Caco-2 (cell line): ENCODE data around the gene HLA-F. TPM values are rescaled to one million over a fixed set of nuclear protein-coding genes. Genes with fewer than 3 reads are reported as not detected.

Experiments
- BruUV-seq: library from RNA; stranded (reverse); fragments of 400-500 nt; replicated peaks from 2 replicates; lab custom pipeline; 2021; lab: Mats Ljungman, UMichigan
- CTCF ChIA-PET: fragments of 300-600 bp; sonication (Branson Sonifier 250); formaldehyde crosslinking; loops from one replicate; lab custom pipeline; 2022; ENCODE audit warnings: antibody characterized with exemption; lab: Charles Lee
- POLR2A ChIA-PET: fragments of 300-600 bp; sonication (Branson Sonifier 250); formaldehyde crosslinking; loops from one replicate; lab custom pipeline; 2022; ENCODE audit warnings: antibody characterized with exemption; lab: Charles Lee
- DNase-seq, 2 experiments: peaks; one replicate each; pipeline versions ENCODE4 v3.0.0 to v3.0.0-alpha.2; 2020 to 2022
- H3K27me3 ChIP-seq: replicated peaks from 2 replicates; pipeline ENCODE4 v1.6.0; 2011; ENCODE audit warnings: low read length; ENCODE audit not compliant: control insufficient read depth, insufficient read depth
- H3K36me3 ChIP-seq: 2 replicates; pipeline ENCODE4 v1.5.1; 2011; ENCODE audit warnings: low read length; ENCODE audit not compliant: control insufficient read depth, insufficient read depth
- H3K4me1 ChIP-seq: fragments of 250-450 bp; sonication (Bioruptor Pico); 2 replicates; pipeline ENCODE4 v1.5.1; 2020; ENCODE audit warnings: mild to moderate bottlenecking
- H3K4me3 ChIP-seq: 2 replicates; pipeline ENCODE4 v1.5.1; 2011; ENCODE audit warnings: low read depth, mild to moderate bottlenecking, control low read depth, low read length
- H3K9me3 ChIP-seq: fragments of 250-450 bp; sonication (Bioruptor Pico); 2 replicates; pipeline ENCODE4 v1.5.1; 2020; ENCODE audit warnings: mild to moderate bottlenecking, moderate library complexity
- H3K27ac Mint-ChIP-seq: one replicate; pipeline ENCODE4 v1.8.0; 2022; ENCODE audit warnings: mixed read lengths; ENCODE audit not compliant: unreplicated experiment
- H3K27me3 Mint-ChIP-seq: one replicate; pipeline ENCODE4 v1.8.0; 2022; ENCODE audit warnings: mixed read lengths; ENCODE audit not compliant: insufficient read depth, unreplicated experiment
- H3K36me3 Mint-ChIP-seq: one replicate; pipeline ENCODE4 v1.8.0; 2022; ENCODE audit warnings: mild to moderate bottlenecking, mixed read lengths; ENCODE audit not compliant: insufficient read depth, unreplicated experiment
- H3K4me1 Mint-ChIP-seq: one replicate; pipeline ENCODE4 v1.8.0; 2022; ENCODE audit warnings: low read depth, mixed read lengths; ENCODE audit not compliant: unreplicated experiment
- H3K4me3 Mint-ChIP-seq: one replicate; pipeline ENCODE4 v1.8.0; 2022; ENCODE audit warnings: mild to moderate bottlenecking, moderate library complexity, mixed read lengths; ENCODE audit not compliant: unreplicated experiment
- H3K9me3 Mint-ChIP-seq: one replicate; pipeline ENCODE4 v1.8.0; 2022; ENCODE audit warnings: mixed read lengths; ENCODE audit not compliant: unreplicated experiment
- CTCF ChIP-seq, 2 experiments: fragments of 200-600 bp in 1 of 2; IDR thresholded peaks; 1 replicate in 1 of 2; 2 replicates in 1 of 2; pipeline versions ENCODE4 v1.5.1 to v1.8.0; 2011 to 2022; ENCODE audit warnings: antibody characterized with exemption in 1 of 2, control low read depth in 1 of 2, inconsistent platforms in 1 of 2, low read depth in 1 of 2, low read length in 1 of 2, mild to moderate bottlenecking in 1 of 2, moderate library complexity in 1 of 2; ENCODE audit not compliant: insufficient read depth in 1 of 2, severe bottlenecking in 1 of 2, unreplicated experiment in 1 of 2
- intact Hi-C: fragments of 100-400 bp; cut with micrococcal nuclease; formaldehyde crosslinking; loops from one replicate; pipeline ENCODE4 v1.10.0; 2022; ENCODE audit not compliant: unreplicated experiment
- total RNA-seq: library from RNA; stranded (reverse); gene quantifications from 2 replicates; pipeline ENCODE4 v1.2.3, GENCODE V29; 2022

Gene HLA-F
- total RNA-seq, 1 experiment from 2014 or later = 4.7 TPM

GRCh38 chr6:29770306-29770705 lies 47.1 kb downstream of the HLA-F start:
- peaks cover 15% of the 10 kb centered on the region for H3K27me3 Mint-ChIP-seq
- H3K27me3 ChIP-seq = peaks cover 1% of the 10 kb centered on the region
- H3K9me3 Mint-ChIP-seq = no peaks in the 10 kb centered on the region
- no peaks in the 10 kb centered on the region for H3K4me1 ChIP-seq
- H3K27ac Mint-ChIP-seq = no peak overlapping the region
- no peak for TF ChIP-seq CTCF (IDR thresholded peaks at IDR 0.05; ENCODE audit: insufficient read depth in 1 of 2, low read depth in 1 of 2, low read length in 1 of 2, severe bottlenecking in 1 of 2, unreplicated experiment in 1 of 2)
- no peaks in the 10 kb centered on the region for H3K9me3 ChIP-seq
- H3K36me3 ChIP-seq = no peaks in the 10 kb centered on the region
- no TSS peak for BruUV-seq
- H3K4me1 Mint-ChIP-seq = no peaks in the 10 kb centered on the region
- no peak for DNase-seq
- no peak overlapping the region for H3K4me3 Mint-ChIP-seq
- intact Hi-C loops = no loop called here
- ChIA-PET POLR2A (no interaction called here), CTCF (no interaction called here)
- H3K36me3 Mint-ChIP-seq = no peaks in the 10 kb centered on the region
- H3K4me3 ChIP-seq = no peak overlapping the region

DNA sequence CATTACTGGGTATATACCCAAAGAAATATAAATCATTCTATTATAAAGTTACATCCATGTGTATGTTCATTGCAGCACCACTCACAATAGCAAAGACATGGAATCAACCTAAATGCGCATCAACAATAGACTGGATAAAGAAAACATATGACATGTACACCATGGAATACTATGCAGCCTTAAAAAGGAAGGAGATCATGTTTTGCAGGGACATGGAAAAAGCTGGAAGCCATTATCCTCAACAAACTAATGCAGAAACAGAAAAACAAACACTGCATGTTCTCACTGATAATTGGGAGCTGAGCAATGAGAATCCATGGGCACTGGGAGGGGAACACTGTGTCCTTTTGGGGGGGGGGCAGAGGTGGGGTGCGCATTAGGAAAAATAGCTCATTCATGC lies 53.5 kb downstream of the HLA-F start:
- H3K4me1 Mint-ChIP-seq = no peaks in the 10 kb centered on the region
- Histone ChIP-seq H3K27me3 (no peaks in the 10 kb centered on the region), H3K4me3 (no peak overlapping the region), H3K9me3 (no peaks in the 10 kb centered on the region), H3K4me1 (no peaks in the 10 kb centered on the region), H3K36me3 (no peaks in the 10 kb centered on the region)
- H3K27ac Mint-ChIP-seq = no peak overlapping the region
- no peak overlapping the region for H3K4me3 Mint-ChIP-seq
- no TSS peak for BruUV-seq
- H3K9me3 Mint-ChIP-seq = no peaks in the 10 kb centered on the region
- H3K27me3 Mint-ChIP-seq = peaks cover 5% of the 10 kb centered on the region
- intact Hi-C loops = no loop called here
- TF ChIP-seq CTCF (IDR thresholded peaks at IDR 0.05; ENCODE audit: insufficient read depth in 1 of 2, low read depth in 1 of 2, low read length in 1 of 2, severe bottlenecking in 1 of 2, unreplicated experiment in 1 of 2) = no peak
- no peaks in the 10 kb centered on the region for H3K36me3 Mint-ChIP-seq
- DNase-seq = no peak
- ChIA-PET POLR2A (no interaction called here), CTCF (no interaction called here)

Other genes starting within 250 kb of the HLA-F start
- gene MAS1L, start 235.5 kb upstream of the HLA-F start, total RNA-seq = not detected in 2 replicates
- gene UBD, start 163.7 kb upstream of the HLA-F start, total RNA-seq = 4.9 and 8.2 TPM in 2 replicates
- not detected in 2 replicates for gene OR2H2, start 138.3 kb upstream of the HLA-F start, total RNA-seq
- gene GABBR1, start 90.3 kb upstream of the HLA-F start, total RNA-seq = 3.3 and 4.1 TPM in 2 replicates
- gene MOG, start 66.3 kb upstream of the HLA-F start, total RNA-seq = not detected in 2 replicates
- not detected in 2 replicates for gene ZFP57, start 42.3 kb upstream of the HLA-F start, total RNA-seq
- gene HLA-G, start 104.4 kb downstream of the HLA-F start, total RNA-seq = 0.88 TPM in 1 of 2 replicates, not detected in the other
- gene HLA-A, start 219.1 kb downstream of the HLA-F start, total RNA-seq = 192 and 198 TPM in 2 replicates